Heart right ventricle (tissue), 16 donors: Measurements from ENCODE around the gene CHTOP. TPM values are rescaled to one million over a fixed set of nuclear protein-coding genes. Genes with fewer than 3 reads are reported as not detected.
"Not testable (repeated sequence)": the region's sequence is repeated elsewhere in the genome, so short reads cannot be mapped to it uniquely, and the experiment has no call there.

Experiments used
- ATAC-seq, 8 donors: fragments of 200-7000 bp; cut with Tn5 transposase; one replicate each; pipeline ENCODE4 v1.9.1; 2020; ENCODE audit warnings: mild to moderate bottlenecking in 8 of 8, moderate library complexity in 8 of 8, moderate number of reproducible peaks in 1 of 8
- DNase-seq, 2 donors: peaks; one replicate each; pipeline ENCODE4 v3.0.0-alpha.2; 2020
- H3K27ac ChIP-seq, 10 donors: fragments of 200-600 bp; sonication (generic) in 2 of 10; one replicate each; pipeline versions ENCODE4 v1.5.0 to v1.8.0; 2020 to 2022; ENCODE audit warnings: mild to moderate bottlenecking in 3 of 10
- H3K27me3 ChIP-seq, 7 donors: fragments of 200-600 bp; one replicate each; pipeline ENCODE4 v1.8.0; 2021 to 2022; ENCODE audit warnings: mild to moderate bottlenecking in 2 of 7
- H3K36me3 ChIP-seq, 9 donors: fragments of 200-600 bp; sonication (generic) in 1 of 9; one replicate each; pipeline versions ENCODE4 v1.5.0 to v1.8.0; 2020 to 2022; ENCODE audit warnings: mild to moderate bottlenecking in 2 of 9
- H3K4me1 ChIP-seq, 9 donors: fragments of 200-600 bp; sonication (generic) in 1 of 9; one replicate each; pipeline versions ENCODE4 v1.5.0 to v1.8.0; 2020 to 2022; ENCODE audit warnings: mild to moderate bottlenecking in 4 of 9
- H3K4me3 ChIP-seq, 10 donors: fragments of 200-600 bp; sonication (generic) in 2 of 10; one replicate each; pipeline versions ENCODE4 v1.5.0 to v1.8.0; 2020 to 2022; ENCODE audit warnings: mild to moderate bottlenecking in 7 of 10, moderate library complexity in 2 of 10
- H3K9me3 ChIP-seq, 11 donors: fragments of 200-600 bp in 10 of 11; sonication (generic) in 2 of 11; one replicate each; pipeline versions ENCODE4 v1.5.0 to v1.8.0; 2013 to 2022; ENCODE audit warnings: mild to moderate bottlenecking in 2 of 11, control low read depth in 1 of 11, moderate library complexity in 1 of 11
- CTCF ChIP-seq, 9 donors: fragments of 200-600 bp; sonication (generic) in 2 of 9; IDR thresholded peaks; one replicate each; pipeline versions ENCODE4 v1.5.0 to v1.8.0; 2021 to 2022; ENCODE audit warnings: antibody characterized with exemption in 9 of 9, mild to moderate bottlenecking in 5 of 9, moderate library complexity in 1 of 9
- WGBS, 2 donors: extraction: QIAGEN DNeasy Blood & Tissue Kit; methylation state at CpG; one replicate each; pipeline ENCODE4 v1.1.7; 2013; ENCODE audit warnings: inconsistent platforms in 1 of 2; 5-methylcytosine and 5-hydroxymethylcytosine counted together
- intact Hi-C, 10 donors: fragments of 100-400 bp; cut with DNase I; formaldehyde crosslinking; loops; one replicate each; pipeline versions ENCODE4 v1.11.1 to v1.14.2; 2022
- polyA plus RNA-seq, 2 donors: library from polyadenylated mRNA; stranded (reverse); fragments of 200-250 nt; gene quantifications; one replicate each; pipeline ENCODE4 v1.2.3, GENCODE V29; 2013
- total RNA-seq, 10 donors: library from RNA; stranded (reverse); fragmentation: NEBNext Ultra II Directional in 3 of 10; extraction: Animal tissue kit (Norgen Biotek cat#: 25700) in 3 of 10; gene quantifications; one replicate each; pipeline versions ENCODE4 v1.2.1 to v1.2.4, GENCODE V29; 2021 to 2023
- donor health status: Arrhythmogenic right ventricular cardiomyopathy.
- donor health status: ischemic (EF 13 %, LVEDD 7.1; RV severe dilation, severe dysfunction).
- donor health status: healthy with polysubstance abuse.
- donor health status: DM: no; HTN: yes; CAD: no.
- donor health status: DM: no; HTN: no; CAD: no.
- donor health status: ischemic (EF 25% LVEDD 6.9; RV normal size, moderate dysfunction).
- donor health status: ischemic (EF 25% LVEDD 5.7; RV mildly dilated, moderate dysfunction).
- donor health status: healthy.
- donor health status: DM: yes; HTN: yes; CAD: no.
- donor health status: Ischemic cardiomyopathy.
- donor health status: ischemic (EF 35%, LVEDD 5.7; RV mildly dilated, moderate dysfunction).
- donor health status: nonischemic (EF 11% LVEDD 7.7; RV severe dilation, severe dysfunction).
- donor health status: DM: yes; HTN: yes; CAD: no.
- donor health status: PGD.
- donor health status: ischemic (EF 29% LVEDD 5.4; RV normal size, mild dysfunction).
- donor health status: nonischemic (EF 23%, LVEDD 6.1; RV moderate dilation, normal function).

The CHTOP gene
- total and polyA plus RNA-seq, 12 donors, result 61.6 to 95.5 (median 77.7) TPM

- 1 to 2% methylated on average over 22 of the region's 22 CpGs for WGBS, 2 donors
- intact Hi-C loops, result loop anchor here in 5 of 10 donors (2.0 to 10.0 kb wide), 5 partner anchors 36 to 317 kb away; partner anchors contain the start of genes RAB13 (in 3 of the 5), CHTOP (in 1 of the 5), S100A1 (in 1 of the 5) and S100A13 (in 1 of the 5)
Observed at GRCh38 chr1:153670257-153670858, 36.5 kb downstream of the CHTOP start.

GRCh38 chr1:153670859-153671627 is 37.2 kb downstream of the CHTOP start, which contains the start of gene ILF2:
Gene ILF2 (minus strand): TSS chr1:153670993. CDS start chr1:153670922, 71 bp downstream.
- Histone ChIP-seq H3K27me3 (no peaks in the 10 kb centered on the region), H3K9me3 (no peaks in the 10 kb centered on the region), H3K4me1 (peaks cover 0 to 30% (median 19%) of the 10 kb centered on the region in 9 donors), H3K36me3 (peaks cover 6 to 38% (median 32%) of the 10 kb centered on the region in 9 donors), H3K27ac (peak within 1 kb of the TSS; percentile 21 to 92 (median 85)), H3K4me3 (peak within 1 kb of the TSS; percentile 55 to 98 (median 80))
- ATAC-seq, result peak; percentile 95 to 98 (median 97)
- 0% methylated on average over 35 of the region's 35 CpGs for WGBS, 2 donors
- DNase-seq, result peak; percentile 97 to 99
- TF ChIP-seq CTCF (IDR thresholded peaks at IDR 0.05), result peak in 6 of 9 donors; percentile 19 to 50 (median 31)
- intact Hi-C loops, result loop anchor here in 5 of 10 donors (1.0 to 10.0 kb wide), 6 partner anchors 36 to 316 kb away; partner anchors contain the start of genes RAB13 (in 3 of the 5), CHTOP (in 1 of the 5), S100A1 (in 1 of the 5) and S100A13 (in 1 of the 5)

More at GRCh38 chr1:153670257-153670858, 36.5 kb downstream of the CHTOP start:
- Histone ChIP-seq H3K27ac (peak overlapping the region; percentile 21 to 92 (median 75)), H3K27me3 (no peaks in the 10 kb centered on the region), H3K36me3 (peaks cover 6 to 45% (median 38%) of the 10 kb centered on the region in 9 donors), H3K4me3 (peak overlapping the region; percentile 55 to 98 (median 80)), H3K4me1 (peaks cover 0 to 30% (median 19%) of the 10 kb centered on the region in 9 donors), H3K9me3 (no peaks in the 10 kb centered on the region)
- TF ChIP-seq CTCF (IDR thresholded peaks at IDR 0.05), result no peak
- ATAC-seq (peak in 7 of 8 donors; percentile 1 to 52 (median 21)), DNase-seq (peak in 1 of 2 donors; percentile 29)

- peak in 6 of 8 donors; percentile 6 to 66 (median 46) for ATAC-seq
- peak; percentile 19 to 42 for DNase-seq
- Histone ChIP-seq H3K4me3 (peak overlapping the region; percentile 24 to 92 (median 60)), H3K27ac (peak overlapping the region; percentile 1 to 88 (median 82)), H3K36me3 (peaks cover 4 to 31% (median 24%) of the 10 kb centered on the region in 9 donors), H3K4me1 (peaks cover 0 to 30% (median 19%) of the 10 kb centered on the region in 9 donors)
- not testable (repeated sequence) for H3K9me3 ChIP-seq, H3K27me3 ChIP-seq
- 10 to 13% methylated on average over 28 of the region's 28 CpGs for WGBS, 2 donors
- TF ChIP-seq CTCF (IDR thresholded peaks at IDR 0.05), result peak in 4 of 9 donors; percentile 13 to 30 (median 20)
- intact Hi-C loops, result loop anchor here in 5 of 10 donors (1.0 to 10.0 kb wide), 6 partner anchors 37 to 316 kb away; partner anchors contain the start of genes RAB13 (in 3 of the 5), CHTOP (in 1 of the 5), S100A1 (in 1 of the 5) and S100A13 (in 1 of the 5)
Observed at GRCh38 chr1:153671628-153672353, 37.9 kb downstream of the CHTOP start.
